Activated naive CD8-positive, alpha-beta T cell treated with anti-CD3 and anti-CD28 coated beads, Interleukin-2, amount 50 U/mL, for 16 hours (primary cell): ENCODE results near the gene PODNL1.

Experiments
- DNase-seq: peaks from one replicate; pipeline ENCODE4 v3.0.0-alpha.2; 2020; ENCODE audit warnings: low read depth, low spot score

PODNL1 gene

DNA sequence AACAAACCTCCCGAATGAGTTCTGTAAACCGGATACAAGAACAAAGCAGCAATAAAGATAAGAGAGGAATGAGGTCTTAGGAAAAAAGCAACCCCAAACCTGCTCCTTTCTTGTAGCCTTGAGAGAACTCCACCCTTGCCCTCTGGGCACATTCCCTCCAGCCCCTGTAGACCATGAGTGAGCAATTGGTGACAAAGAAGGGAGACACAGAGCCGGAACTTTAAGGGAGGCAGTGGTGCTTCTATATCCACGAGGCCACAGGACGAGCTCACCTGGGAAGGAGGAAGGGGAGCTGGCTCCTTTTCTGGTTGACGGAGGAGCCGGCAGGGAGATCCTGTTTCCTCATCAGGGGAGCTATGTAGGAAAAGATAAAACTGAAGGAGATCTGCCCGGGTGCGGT, 45.3 kb downstream of the PODNL1 start:
- no peak for DNase-seq

DNA sequence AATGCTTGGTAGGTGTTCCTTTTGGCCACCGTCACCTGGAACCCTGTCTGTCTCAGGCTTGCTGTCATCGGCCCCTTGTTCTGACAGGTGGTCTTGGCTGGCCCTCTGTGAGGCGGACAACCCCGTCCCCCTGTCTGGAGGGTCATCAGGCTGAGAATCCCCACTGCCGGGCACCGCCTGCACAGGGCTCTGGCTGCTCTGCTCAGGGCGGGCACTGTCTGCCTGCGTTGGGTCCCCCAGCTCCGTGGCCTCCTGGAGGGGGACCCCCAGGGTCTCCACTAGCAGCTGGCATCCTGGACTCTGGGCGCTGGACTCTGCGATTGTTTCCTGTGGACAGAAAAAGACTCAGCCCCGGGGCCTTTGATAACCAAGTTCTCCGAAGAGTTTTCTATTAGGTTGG, 48.1 kb downstream of the PODNL1 start:
- no peak for DNase-seq

- no peak for DNase-seq
These were observed 49.9 kb downstream of the PODNL1 start for GRCh38 chr19:13888281-13888680.

DNA sequence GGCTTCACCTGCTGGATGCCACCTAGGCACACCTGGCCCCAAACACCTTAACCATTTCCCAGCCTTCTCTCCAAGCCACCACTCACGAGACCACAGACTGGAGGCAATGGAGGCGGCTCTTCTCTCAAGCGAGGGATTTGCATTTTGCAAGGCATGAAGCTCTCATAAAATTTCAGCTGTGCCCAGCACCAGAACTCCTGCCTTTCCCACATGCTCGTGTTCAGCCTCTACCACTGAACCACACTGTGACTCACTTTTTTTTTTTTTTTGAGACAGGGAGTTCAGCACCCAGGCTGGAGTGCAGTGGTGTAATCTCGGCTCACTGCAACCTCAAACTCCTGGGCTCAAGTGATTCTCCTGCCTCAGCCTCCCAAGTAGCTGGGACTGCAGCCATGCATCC, 50.7 kb downstream of the PODNL1 start:
- DNase-seq = no peak

GRCh38 chr19:13887018-13887436, 51.2 kb downstream of the PODNL1 start:
- DNase-seq = no peak

DNA sequence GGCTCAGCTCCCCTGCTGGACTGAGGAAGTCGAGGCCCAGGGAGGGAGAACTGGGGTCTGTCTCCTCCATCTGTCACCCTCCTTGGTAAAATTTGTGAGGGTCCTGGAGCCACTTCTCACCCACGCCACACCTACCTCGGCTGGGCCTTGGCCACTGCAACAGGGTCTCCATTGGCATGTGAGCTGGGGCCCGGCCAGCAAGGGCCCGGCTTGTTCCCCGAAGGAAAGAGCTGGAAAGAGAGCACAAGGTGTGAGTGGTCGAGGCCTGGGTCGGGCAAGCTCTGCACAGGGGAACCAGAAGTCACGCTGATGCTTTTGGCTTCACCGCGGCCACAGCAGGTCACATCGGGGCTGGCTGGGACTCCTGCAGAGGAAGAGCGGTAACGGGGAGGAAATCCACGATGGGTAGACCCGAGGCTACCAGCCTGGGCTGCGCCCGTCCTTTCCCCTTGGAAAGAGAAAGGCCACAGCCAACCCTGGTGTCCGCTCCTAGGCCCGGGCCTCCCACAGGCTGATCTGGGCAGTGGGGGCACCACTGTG, 52.3 kb downstream of the PODNL1 start:
- DNase-seq = no peak

- no peak for DNase-seq
These were observed 53.3 kb downstream of the PODNL1 start for GRCh38 chr19:13884726-13885591.

GRCh38 chr19:13883516-13884064, 54.6 kb downstream of the PODNL1 start:
- no peak for DNase-seq

DNA sequence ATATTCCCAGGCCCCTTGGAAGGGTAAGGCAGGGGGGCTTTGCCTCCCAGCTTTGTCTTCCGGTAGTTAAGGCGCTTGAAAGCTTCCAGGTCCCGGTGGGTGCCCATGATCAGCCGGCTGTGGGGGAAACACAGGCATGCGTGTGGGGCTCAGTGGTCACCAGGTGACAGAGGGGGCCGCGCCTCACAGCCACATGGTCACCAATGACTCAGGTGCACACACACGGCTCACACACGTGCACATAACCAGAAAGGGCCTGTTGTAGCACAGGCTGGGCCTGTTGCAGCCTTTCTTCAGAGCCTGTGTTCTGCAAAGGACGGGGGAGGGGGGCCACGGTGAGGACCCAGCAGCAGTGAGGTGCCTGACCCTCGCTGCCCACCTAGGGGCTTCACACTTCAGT, 55.4 kb downstream of the PODNL1 start:
- DNase-seq = no peak

DNA sequence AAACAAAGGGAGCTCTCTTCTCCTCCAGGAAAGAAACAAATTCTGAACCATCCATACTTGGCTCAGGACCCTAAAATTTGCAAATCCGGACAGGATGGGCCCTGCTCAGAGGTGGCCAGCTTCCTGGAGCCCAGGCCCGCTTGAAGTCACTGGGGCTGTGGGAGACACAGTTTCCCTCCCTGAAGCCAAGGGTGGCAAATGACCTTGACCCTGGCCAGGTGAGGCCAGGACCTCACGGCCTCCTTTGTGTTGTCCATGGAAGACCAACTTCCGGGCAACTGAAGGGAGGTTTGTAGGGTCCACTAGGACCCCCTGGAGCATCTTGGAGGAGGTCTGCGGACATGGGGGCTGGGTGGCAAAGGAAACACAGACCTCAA, 55.8 kb downstream of the PODNL1 start:
- DNase-seq = no peak

GRCh38 chr19:13881692-13882418, 56.4 kb downstream of the PODNL1 start:
- no peak for DNase-seq

GRCh38 chr19:13881251-13881691, 56.9 kb downstream of the PODNL1 start:
- DNase-seq = no peak
